GM23338 (cell line): Measurements from ENCODE around the gene FREM3. TPM values are rescaled to one million over a fixed set of nuclear protein-coding genes. Genes with fewer than 3 reads are reported as not detected.

ENCODE experiments used
- ATAC-seq: fragments of 200-7000 bp; cut with Tn5 transposase; 3 replicates; pipeline ENCODE4 v1.9.1; 2020
- DNase-seq: peaks from one replicate; pipeline ENCODE4 v3.0.0-alpha.2; 2015; ENCODE audit warnings: low spot score
- H2AFZ ChIP-seq: fragments of 200-600 bp; sonication (generic); 2 replicates; pipeline ENCODE4 v1.8.0; 2016; ENCODE audit warnings: antibody characterized with exemption, mild to moderate bottlenecking, moderate library complexity
- H3F3A ChIP-seq: fragments of 200-600 bp; sonication (generic); replicated peaks from 2 replicates; pipeline ENCODE4 v1.8.0; 2017; ENCODE audit warnings: antibody characterized with exemption, mixed run types, low read depth
- H3K27ac ChIP-seq: fragments of 200-600 bp; sonication (generic); 2 replicates; pipeline ENCODE4 v1.6.1; 2016; ENCODE audit warnings: low read depth
- H3K27me3 ChIP-seq: fragments of 200-600 bp; sonication (generic); 2 replicates; pipeline ENCODE4 v1.8.0; 2016; ENCODE audit warnings: mild to moderate bottlenecking, mixed run types, moderate library complexity; ENCODE audit not compliant: insufficient read depth
- H3K36me3 ChIP-seq: fragments of 200-600 bp; sonication (generic); 2 replicates; pipeline ENCODE4 v1.8.0; 2016; ENCODE audit warnings: mild to moderate bottlenecking; ENCODE audit not compliant: insufficient read depth
- H3K4me1 ChIP-seq: fragments of 200-600 bp; sonication (generic); 2 replicates; pipeline ENCODE4 v1.8.0; 2016; ENCODE audit warnings: mild to moderate bottlenecking, moderate library complexity; ENCODE audit not compliant: insufficient read depth
- H3K4me2 ChIP-seq: fragments of 200-600 bp; sonication (generic); 2 replicates; pipeline ENCODE4 v1.7.1; 2017; ENCODE audit warnings: mixed run types
- H3K4me3 ChIP-seq: fragments of 200-600 bp; sonication (generic); 2 replicates; pipeline ENCODE4 v1.6.1; 2016; ENCODE audit warnings: mixed run types
- H3K79me2 ChIP-seq: fragments of 200-600 bp; sonication (generic); replicated peaks from 2 replicates; pipeline ENCODE4 v1.8.0; 2017; ENCODE audit warnings: mild to moderate bottlenecking; ENCODE audit not compliant: insufficient read depth
- H3K9me2 ChIP-seq: fragments of 200-600 bp; sonication (generic); 2 replicates; pipeline ENCODE4 v1.8.0; 2017; ENCODE audit not compliant: insufficient read depth
- H4K20me1 ChIP-seq: fragments of 200-600 bp; sonication (generic); replicated peaks from 2 replicates; pipeline ENCODE4 v1.8.0; 2017; ENCODE audit warnings: mild to moderate bottlenecking; ENCODE audit not compliant: insufficient read depth
- H3K27ac Mint-ChIP-seq: 2 replicates; pipeline ENCODE4 v1.8.0; 2020; ENCODE audit warnings: inconsistent platforms, mild to moderate bottlenecking, moderate library complexity, mixed read lengths
- H3K27me3 Mint-ChIP-seq: 3 replicates; pipeline ENCODE4 v1.8.0; 2022; ENCODE audit warnings: low read depth, mild to moderate bottlenecking, moderate library complexity, mixed read lengths, inconsistent platforms; ENCODE audit not compliant: insufficient read depth, poor library complexity
- H3K36me3 Mint-ChIP-seq: 3 replicates; pipeline ENCODE4 v1.8.0; 2021; ENCODE audit warnings: low read depth, mild to moderate bottlenecking, inconsistent platforms, moderate library complexity, mixed read lengths
- H3K4me1 Mint-ChIP-seq: 3 replicates; pipeline ENCODE4 v1.8.0; 2020; ENCODE audit warnings: mild to moderate bottlenecking, inconsistent platforms, mixed read lengths
- H3K4me3 Mint-ChIP-seq: 3 replicates; pipeline ENCODE4 v1.8.0; 2021; ENCODE audit warnings: moderate library complexity, mild to moderate bottlenecking, inconsistent platforms, mixed read lengths
- H3K9me3 Mint-ChIP-seq: 3 replicates; pipeline ENCODE4 v1.8.0; 2020; ENCODE audit warnings: moderate library complexity, mild to moderate bottlenecking, inconsistent platforms, mixed read lengths
- CREB1 ChIP-seq: fragments of 250-450 bp; sonication (Bioruptor Pico); IDR thresholded peaks from 2 replicates; pipeline ENCODE4 v1.5.0; 2020; ENCODE audit warnings: low read depth, mild to moderate bottlenecking, moderate library complexity
- JUNB ChIP-seq: IDR thresholded peaks from one replicate; pipeline ENCODE4 v1.6.1; 2016; ENCODE audit warnings: antibody characterized with exemption; ENCODE audit not compliant: unreplicated experiment
- NANOG ChIP-seq: IDR thresholded peaks from 2 replicates; pipeline ENCODE4 v1.6.1; 2016; ENCODE audit warnings: antibody characterized with exemption, borderline replicate concordance
- REST ChIP-seq: IDR thresholded peaks from one replicate; pipeline ENCODE4 v1.6.1; 2018; ENCODE audit warnings: antibody characterized with exemption; ENCODE audit not compliant: unreplicated experiment
- STAT1 ChIP-seq: IDR thresholded peaks from one replicate; pipeline ENCODE4 v1.6.1; 2016; ENCODE audit warnings: antibody characterized with exemption; ENCODE audit not compliant: unreplicated experiment
- polyA plus RNA-seq: library from polyadenylated mRNA; unstranded; fragments of >200 nt; fragmentation: Nextera tagmentation; extraction: Ambion mirVana; gene quantifications from 2 replicates; pipeline ENCODE4 v1.2.1, GENCODE V29; 2016
- total RNA-seq: library from RNA; depleted of rRNA; stranded (reverse); fragments of >200 nt; shearing (Covaris generic); gene quantifications from 2 replicates; pipeline ENCODE4 v1.2.3, GENCODE V29; 2014
- TF ChIP-seq, protein P1 (sequence below), 2 experiments: fragments of 200-600 bp in 1 of 2; sonication (generic) in 1 of 2; conservative IDR thresholded peaks; 2 replicates each; pipeline versions ENCODE4 v1.5.1 to v1.6.1; 2016 to 2017; ENCODE audit warnings: antibody characterized with exemption in 2 of 2, low read depth in 2 of 2, mild to moderate bottlenecking in 2 of 2, moderate library complexity in 1 of 2
- TF ChIP-seq, protein P2 (sequence below): fragments of 250-450 bp; sonication (Bioruptor Pico); IDR thresholded peaks from 2 replicates; pipeline ENCODE4 v1.5.0; 2020; ENCODE audit warnings: mild to moderate bottlenecking, moderate library complexity
- TF ChIP-seq, protein P3 (sequence below): IDR thresholded peaks from 2 replicates; pipeline ENCODE4 v1.6.1; 2016; ENCODE audit warnings: antibody characterized with exemption

Gene FREM3
- total and polyA plus RNA-seq, 2 experiments from 2014 or later = 0.03 to 0.07 TPM

DNA sequence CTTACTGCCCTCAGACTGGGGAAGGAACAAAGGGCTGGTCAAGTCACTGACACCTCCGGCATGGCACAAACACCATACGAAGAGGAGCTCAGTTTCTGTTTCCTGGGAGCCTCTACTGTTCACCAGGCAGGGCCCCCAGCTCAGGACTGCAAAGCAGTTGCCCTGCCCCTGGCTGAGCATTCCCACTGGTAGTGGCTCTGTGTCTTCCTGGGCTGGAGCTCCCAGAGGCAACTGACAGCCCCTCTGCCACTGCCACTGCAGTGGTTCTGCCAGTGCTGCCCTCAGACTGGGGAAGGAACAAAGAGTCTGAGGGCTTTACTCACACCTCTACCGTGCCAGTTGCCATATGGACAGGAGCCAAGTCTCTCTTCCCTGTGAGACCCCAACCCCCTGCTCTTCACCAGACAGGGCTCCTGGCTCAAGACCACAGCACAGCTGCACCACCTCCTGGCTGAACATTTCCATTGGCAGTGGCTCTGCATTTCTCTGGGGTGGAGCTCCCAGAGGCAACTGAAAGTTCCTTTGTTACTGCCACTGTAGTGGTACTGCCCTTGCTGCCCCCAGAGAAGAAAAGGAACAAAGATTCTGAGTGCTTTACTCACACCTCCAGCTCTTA lies 119.0 kb downstream of the FREM3 start:
- no peaks in the 10 kb centered on the region for H4K20me1 ChIP-seq
- Mint-ChIP-seq H3K4me1 (no peaks in the 10 kb centered on the region; the same call in none of the 3 replicates), H3K36me3 (no peaks in the 10 kb centered on the region), H3K27ac (no peak overlapping the region), H3K9me3 (peaks cover 5% of the 10 kb centered on the region; the same call in 1 of the 3 replicates), H3K4me3 (no peak overlapping the region), H3K27me3 (no peaks in the 10 kb centered on the region)
- H3K9me2 ChIP-seq = no peaks in the 10 kb centered on the region
- H3K27ac ChIP-seq = no peak overlapping the region
- no peaks in the 10 kb centered on the region for H3K79me2 ChIP-seq
- DNase-seq = peak; percentile 35
- H3K4me1 ChIP-seq = no peaks in the 10 kb centered on the region
- H3K4me2 ChIP-seq = no peak overlapping the region
- H3F3A ChIP-seq = no peaks in the 10 kb centered on the region
- H2AFZ ChIP-seq = peak overlapping the region; percentile 52; the same call in 1 of the 2 replicates
- peak; percentile 96 for ATAC-seq
- no peak overlapping the region for H3K4me3 ChIP-seq
- H3K36me3 ChIP-seq = no peaks in the 10 kb centered on the region
- no peaks in the 10 kb centered on the region for H3K27me3 ChIP-seq
- TF ChIP-seq, protein P1, sequence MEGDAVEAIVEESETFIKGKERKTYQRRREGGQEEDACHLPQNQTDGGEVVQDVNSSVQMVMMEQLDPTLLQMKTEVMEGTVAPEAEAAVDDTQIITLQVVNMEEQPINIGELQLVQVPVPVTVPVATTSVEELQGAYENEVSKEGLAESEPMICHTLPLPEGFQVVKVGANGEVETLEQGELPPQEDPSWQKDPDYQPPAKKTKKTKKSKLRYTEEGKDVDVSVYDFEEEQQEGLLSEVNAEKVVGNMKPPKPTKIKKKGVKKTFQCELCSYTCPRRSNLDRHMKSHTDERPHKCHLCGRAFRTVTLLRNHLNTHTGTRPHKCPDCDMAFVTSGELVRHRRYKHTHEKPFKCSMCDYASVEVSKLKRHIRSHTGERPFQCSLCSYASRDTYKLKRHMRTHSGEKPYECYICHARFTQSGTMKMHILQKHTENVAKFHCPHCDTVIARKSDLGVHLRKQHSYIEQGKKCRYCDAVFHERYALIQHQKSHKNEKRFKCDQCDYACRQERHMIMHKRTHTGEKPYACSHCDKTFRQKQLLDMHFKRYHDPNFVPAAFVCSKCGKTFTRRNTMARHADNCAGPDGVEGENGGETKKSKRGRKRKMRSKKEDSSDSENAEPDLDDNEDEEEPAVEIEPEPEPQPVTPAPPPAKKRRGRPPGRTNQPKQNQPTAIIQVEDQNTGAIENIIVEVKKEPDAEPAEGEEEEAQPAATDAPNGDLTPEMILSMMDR (conservative IDR thresholded peaks at IDR 0.05; ENCODE audit: low read depth in 2 of 2) = peak; percentile 34 to 68
- no peak for TF ChIP-seq STAT1

- H3K4me3 ChIP-seq = no peak overlapping the region
- no peaks in the 10 kb centered on the region for H3K36me3 Mint-ChIP-seq
- no peak overlapping the region for H3K4me3 Mint-ChIP-seq
- H3K36me3 ChIP-seq = no peaks in the 10 kb centered on the region
- no peaks in the 10 kb centered on the region; the same call in 2 of the 3 replicates for H3K9me3 Mint-ChIP-seq
- no peak overlapping the region for H3K4me2 ChIP-seq
- no peak overlapping the region for H3K27ac Mint-ChIP-seq
- no peaks in the 10 kb centered on the region for H3K4me1 ChIP-seq
- ATAC-seq (no peak), DNase-seq (no peak)
- no peak overlapping the region for H2AFZ ChIP-seq
- no peaks in the 10 kb centered on the region for H3K27me3 Mint-ChIP-seq
- H3K4me1 Mint-ChIP-seq = no peaks in the 10 kb centered on the region; the same call in 2 of the 3 replicates
- H3F3A ChIP-seq = no peaks in the 10 kb centered on the region
- no peaks in the 10 kb centered on the region for H4K20me1 ChIP-seq
- H3K27ac ChIP-seq = no peak overlapping the region
- no peaks in the 10 kb centered on the region for H3K9me2 ChIP-seq
- no peaks in the 10 kb centered on the region for H3K27me3 ChIP-seq
- H3K79me2 ChIP-seq = no peaks in the 10 kb centered on the region
- TF ChIP-seq JUNB = no peak
- no peak for TF ChIP-seq STAT1
- no peak for TF ChIP-seq REST
- TF ChIP-seq NANOG = no peak
- TF ChIP-seq, protein P2, sequence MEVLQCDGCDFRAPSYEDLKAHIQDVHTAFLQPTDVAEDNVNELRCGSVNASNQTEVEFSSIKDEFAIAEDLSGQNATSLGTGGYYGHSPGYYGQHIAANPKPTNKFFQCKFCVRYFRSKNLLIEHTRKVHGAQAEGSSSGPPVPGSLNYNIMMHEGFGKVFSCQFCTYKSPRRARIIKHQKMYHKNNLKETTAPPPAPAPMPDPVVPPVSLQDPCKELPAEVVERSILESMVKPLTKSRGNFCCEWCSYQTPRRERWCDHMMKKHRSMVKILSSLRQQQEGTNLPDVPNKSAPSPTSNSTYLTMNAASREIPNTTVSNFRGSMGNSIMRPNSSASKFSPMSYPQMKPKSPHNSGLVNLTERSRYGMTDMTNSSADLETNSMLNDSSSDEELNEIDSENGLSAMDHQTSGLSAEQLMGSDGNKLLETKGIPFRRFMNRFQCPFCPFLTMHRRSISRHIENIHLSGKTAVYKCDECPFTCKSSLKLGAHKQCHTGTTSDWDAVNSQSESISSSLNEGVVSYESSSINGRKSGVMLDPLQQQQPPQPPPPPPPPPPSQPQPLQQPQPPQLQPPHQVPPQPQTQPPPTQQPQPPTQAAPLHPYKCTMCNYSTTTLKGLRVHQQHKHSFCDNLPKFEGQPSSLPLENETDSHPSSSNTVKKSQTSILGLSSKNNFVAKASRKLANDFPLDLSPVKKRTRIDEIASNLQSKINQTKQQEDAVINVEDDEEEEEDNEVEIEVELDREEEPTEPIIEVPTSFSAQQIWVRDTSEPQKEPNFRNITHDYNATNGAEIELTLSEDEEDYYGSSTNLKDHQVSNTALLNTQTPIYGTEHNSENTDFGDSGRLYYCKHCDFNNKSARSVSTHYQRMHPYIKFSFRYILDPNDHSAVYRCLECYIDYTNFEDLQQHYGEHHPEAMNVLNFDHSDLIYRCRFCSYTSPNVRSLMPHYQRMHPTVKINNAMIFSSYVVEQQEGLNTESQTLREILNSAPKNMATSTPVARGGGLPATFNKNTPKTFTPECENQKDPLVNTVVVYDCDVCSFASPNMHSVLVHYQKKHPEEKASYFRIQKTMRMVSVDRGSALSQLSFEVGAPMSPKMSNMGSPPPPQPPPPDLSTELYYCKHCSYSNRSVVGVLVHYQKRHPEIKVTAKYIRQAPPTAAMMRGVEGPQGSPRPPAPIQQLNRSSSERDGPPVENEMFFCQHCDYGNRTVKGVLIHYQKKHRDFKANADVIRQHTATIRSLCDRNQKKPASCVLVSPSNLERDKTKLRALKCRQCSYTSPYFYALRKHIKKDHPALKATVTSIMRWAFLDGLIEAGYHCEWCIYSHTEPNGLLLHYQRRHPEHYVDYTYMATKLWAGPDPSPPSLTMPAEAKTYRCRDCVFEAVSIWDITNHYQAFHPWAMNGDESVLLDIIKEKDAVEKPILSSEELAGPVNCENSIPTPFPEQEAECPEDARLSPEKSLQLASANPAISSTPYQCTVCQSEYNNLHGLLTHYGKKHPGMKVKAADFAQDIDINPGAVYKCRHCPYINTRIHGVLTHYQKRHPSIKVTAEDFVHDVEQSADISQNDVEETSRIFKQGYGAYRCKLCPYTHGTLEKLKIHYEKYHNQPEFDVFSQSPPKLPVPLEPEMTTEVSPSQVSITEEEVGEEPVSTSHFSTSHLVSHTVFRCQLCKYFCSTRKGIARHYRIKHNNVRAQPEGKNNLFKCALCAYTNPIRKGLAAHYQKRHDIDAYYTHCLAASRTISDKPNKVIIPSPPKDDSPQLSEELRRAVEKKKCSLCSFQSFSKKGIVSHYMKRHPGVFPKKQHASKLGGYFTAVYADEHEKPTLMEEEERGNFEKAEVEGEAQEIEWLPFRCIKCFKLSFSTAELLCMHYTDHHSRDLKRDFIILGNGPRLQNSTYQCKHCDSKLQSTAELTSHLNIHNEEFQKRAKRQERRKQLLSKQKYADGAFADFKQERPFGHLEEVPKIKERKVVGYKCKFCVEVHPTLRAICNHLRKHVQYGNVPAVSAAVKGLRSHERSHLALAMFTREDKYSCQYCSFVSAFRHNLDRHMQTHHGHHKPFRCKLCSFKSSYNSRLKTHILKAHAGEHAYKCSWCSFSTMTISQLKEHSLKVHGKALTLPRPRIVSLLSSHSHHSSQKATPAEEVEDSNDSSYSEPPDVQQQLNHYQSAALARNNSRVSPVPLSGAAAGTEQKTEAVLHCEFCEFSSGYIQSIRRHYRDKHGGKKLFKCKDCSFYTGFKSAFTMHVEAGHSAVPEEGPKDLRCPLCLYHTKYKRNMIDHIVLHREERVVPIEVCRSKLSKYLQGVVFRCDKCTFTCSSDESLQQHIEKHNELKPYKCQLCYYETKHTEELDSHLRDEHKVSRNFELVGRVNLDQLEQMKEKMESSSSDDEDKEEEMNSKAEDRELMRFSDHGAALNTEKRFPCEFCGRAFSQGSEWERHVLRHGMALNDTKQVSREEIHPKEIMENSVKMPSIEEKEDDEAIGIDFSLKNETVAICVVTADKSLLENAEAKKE = no peak
- TF ChIP-seq CREB1 (CRISPR knock-in tag) = no peak
- TF ChIP-seq, protein P3, sequence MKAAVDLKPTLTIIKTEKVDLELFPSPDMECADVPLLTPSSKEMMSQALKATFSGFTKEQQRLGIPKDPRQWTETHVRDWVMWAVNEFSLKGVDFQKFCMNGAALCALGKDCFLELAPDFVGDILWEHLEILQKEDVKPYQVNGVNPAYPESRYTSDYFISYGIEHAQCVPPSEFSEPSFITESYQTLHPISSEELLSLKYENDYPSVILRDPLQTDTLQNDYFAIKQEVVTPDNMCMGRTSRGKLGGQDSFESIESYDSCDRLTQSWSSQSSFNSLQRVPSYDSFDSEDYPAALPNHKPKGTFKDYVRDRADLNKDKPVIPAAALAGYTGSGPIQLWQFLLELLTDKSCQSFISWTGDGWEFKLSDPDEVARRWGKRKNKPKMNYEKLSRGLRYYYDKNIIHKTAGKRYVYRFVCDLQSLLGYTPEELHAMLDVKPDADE = no peak
Observed at GRCh38 chr4:143575331-143575730, 125.1 kb downstream of the FREM3 start.
